Germinal center (tissue), 1 donor: ENCODE measurements around the gene SIRT6.
A peak's percentile ranks its signal among the peaks of the same experiment; 100 is the strongest.
"Not testable (repeated sequence)": the region's sequence is repeated elsewhere in the genome, so short reads cannot be mapped to it uniquely, and the experiment has no call there.

Experiments
- DNase-seq: peaks from one replicate; pipeline ENCODE4 v3.0.0; 2012; ENCODE audit warnings: mixed read lengths, low spot score

The SIRT6 gene

DNA sequence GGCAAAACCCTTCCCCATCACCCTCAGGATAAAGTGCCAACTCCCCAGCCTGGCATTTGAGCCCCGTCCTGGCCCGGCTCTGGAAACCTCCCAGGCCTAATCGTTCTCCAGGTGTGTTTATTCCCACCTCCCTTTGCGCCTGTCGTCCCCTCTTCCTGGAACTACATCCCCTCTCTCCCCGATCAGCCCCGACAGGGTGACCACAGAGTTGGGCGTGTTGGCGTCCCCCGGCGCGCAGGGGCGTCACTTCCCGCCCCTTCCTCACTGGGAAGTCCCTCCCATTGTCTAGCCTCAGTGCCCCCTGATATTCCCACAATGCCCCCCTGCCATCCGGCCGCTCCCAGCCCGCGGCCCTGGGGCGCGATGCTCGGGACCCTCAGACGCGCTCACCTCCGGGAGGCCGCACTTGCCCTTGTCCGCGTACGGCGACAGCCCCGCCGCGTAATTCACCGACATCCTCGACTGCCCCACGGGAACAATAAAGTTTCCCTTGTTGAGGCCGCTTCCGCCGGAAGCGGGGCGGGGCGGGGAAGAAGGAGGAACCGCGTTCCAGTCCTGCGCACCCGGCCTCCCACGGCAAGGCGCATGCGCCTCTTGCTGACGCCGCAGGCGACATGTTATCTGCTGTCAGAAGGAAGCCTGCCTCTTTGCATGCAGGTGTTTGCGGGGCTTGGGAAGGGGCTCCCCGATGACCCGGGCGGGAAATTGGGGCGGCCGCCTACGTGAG lies at the start of gene SIRT6, which contains the start of gene ANKRD24:
Gene SIRT6, minus strand, starts transcription at position 480 of the 727 bp plus-strand sequence. Its CDS starts 24 bp downstream, at position 456.
Gene ANKRD24, plus strand, starts transcription at position 606 of the 727 bp plus-strand sequence. CDS start 3,737 bp downstream, outside the sequence.
- DNase-seq = peak; percentile 100

DNA sequence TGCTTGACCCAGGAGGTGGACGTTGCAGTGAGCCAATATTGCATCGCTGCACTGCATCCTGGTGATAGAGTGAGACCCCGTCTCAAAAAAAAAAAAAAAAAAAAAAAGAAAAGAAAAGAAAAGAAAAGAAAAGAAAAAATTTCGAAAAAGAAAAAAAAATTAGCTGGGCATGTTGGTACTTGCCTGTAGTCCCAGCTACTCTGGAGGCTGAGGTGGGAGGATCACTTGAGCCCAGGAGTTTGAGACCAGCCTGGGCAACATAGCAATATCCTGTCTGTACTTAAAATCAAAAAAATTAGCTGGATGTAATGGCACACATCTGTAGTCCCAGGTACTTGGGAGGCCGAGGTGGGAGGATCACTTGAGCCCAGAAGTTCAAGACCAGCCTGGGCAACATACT lies 49.8 kb upstream of the SIRT6 start:
- not testable (repeated sequence) for DNase-seq

DNA sequence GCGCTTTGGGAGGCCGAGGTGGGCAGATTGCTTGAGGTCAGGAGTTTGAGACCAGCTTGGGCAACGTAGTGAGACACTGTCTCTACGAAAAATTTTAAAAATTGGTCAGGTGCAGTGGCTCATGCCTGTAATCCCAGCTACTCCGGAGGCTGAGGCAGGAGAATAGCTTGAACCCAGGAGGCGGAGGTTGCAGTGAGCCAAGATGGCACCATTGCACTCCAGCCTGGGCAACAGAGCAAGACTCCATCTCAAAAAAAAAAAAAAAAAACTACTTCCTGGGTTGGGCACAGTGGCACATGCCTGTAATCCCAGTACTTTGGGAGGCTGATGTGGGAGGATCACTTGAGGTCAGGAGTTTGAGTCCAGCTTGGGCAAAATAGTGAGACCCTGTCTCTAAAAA lies 49.2 kb upstream of the SIRT6 start:
- DNase-seq = not testable (repeated sequence)

DNA sequence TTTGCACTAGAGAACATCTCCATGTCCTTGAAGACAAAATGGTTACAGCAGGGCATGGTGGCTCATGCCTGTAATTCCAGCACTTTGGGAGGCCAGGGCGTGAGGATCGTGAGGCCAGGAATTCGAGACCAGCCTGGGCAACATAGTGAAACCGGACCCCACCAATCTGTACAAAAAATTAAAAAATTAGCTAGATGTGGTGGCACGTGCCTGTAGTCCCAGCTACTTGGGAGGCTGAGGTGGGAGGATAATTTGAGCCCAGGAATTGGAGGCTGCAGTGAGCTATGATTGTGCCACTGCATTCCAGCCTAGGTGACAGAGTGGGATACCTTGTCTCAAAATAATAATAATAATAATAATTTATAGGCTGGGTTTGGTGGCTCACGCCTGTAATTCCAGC lies 47.9 kb upstream of the SIRT6 start:
- DNase-seq = not testable (repeated sequence)

DNA sequence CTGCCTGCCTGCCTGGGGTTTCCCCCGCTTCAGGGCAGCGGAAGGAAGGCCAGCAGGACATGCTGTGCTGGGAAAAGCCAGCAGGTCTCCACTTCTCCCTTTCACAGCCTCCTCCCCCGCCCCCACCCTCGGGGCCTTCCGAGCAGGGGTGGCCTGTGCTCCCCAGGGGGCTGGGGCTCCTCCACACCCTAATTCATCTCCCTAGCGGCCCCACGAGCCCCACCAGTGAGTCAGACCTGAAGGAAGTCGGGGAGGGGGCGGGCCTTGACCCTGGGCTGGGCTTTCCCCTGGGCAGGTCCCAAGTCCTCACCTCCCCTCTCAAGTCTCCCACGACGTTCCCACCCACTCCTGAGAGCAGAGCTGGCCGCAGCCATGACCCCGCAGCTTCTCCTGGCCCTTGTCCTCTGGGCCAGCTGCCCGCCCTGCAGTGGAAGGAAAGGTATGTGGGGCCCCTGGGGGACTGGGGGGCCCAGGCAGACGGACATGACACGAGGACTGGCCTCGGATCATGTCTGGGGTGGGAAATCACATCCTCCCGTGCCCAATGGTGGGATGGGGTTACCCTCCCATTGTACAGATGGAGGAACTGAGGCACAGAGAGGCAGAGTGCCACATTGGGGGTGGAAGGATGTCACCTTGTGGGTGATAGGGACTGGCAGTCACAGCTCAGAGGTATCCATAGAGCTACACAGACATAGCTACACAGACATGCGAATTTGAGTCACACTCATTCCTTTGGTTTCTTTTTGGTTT lies 47.0 kb upstream of the SIRT6 start, which contains the start of gene EBI3:
Gene EBI3, plus strand, starts transcription at position 345 of the 753 bp plus-strand sequence. Its CDS starts 28 bp downstream, at position 373.
- DNase-seq = peak; percentile 47

DNA sequence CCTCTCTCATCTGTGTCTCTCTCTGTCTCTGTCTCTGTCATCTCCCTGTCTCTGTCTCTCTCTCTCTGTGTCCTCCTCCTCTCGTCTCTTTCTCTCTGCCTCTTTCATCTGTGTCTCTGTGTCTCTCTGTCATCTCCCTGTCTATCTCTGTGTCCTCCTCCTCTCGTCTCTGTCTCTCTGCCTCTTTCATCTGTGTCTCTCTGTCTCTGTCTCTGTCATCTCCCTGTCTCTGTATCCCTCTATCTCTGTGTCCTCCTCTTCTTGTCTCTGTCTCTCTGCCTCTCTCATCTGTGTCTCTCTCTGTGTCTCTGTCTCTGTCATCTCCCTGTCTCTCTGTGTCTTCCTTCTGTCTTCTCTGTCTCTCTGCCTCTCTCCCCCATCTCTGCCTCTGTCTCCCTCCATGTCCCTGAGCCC lies 46.4 kb upstream of the SIRT6 start:
- DNase-seq = no peak

DNA sequence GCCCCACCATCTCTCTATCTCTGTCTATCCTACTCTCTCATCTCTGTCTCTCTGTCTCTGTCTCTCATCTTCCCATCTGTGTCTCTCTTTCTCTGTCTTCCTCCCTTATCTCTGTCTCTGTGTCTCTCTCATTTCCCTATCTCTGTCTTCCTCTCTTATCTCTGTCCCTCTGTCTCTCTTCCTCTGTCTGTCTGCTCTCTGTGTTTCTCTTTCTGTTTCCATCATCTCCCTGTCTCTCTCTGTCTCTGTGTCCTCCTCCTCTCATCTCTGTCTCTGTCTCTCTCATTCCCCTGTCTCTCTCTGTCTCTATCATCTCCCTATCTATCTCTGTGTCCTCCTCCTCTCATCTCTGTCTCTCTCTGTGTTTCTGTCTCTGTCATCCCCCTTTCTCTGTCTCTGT lies 45.4 kb upstream of the SIRT6 start:
- no peak for DNase-seq

DNA sequence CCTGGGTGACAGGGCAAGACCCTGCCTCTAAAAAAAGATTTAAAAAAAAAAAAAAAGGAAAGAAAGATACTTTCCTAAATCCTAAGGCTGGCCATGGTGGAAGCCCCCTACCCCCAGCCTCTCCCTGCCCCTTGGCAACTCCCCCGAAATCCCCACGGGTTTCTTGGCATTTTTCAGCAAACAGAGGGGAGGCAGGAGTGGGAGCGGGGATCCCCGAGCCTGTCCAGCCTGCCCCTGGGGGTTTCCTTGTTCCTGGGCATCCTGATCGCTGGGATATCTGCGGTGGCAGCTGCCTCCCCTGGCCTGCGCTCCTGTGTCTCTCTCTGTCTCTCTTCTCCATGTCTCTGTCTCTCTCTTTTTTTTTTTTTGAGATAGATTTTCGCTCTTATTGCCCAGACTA lies 43.5 kb upstream of the SIRT6 start:
- DNase-seq = no peak

DNA sequence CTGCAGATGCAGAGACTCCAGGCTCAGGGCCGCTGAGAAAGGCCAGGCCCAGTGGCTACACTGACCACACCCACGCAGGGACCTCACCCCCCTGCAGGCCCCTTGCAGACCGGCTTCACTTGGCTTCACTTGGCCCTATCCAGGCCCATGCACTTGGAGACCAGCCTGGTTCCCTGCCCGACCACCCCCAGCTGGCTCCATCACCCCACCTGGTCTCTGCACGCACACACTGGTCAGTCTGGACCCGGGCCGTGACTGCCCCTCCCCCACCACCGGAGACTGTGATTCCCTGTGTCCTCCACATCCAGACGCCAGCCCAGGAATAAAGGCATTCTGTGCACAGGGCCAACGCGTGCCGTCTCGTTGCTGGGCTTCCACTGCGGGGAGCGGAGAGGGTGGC lies 42.1 kb upstream of the SIRT6 start:
- no peak for DNase-seq

DNA sequence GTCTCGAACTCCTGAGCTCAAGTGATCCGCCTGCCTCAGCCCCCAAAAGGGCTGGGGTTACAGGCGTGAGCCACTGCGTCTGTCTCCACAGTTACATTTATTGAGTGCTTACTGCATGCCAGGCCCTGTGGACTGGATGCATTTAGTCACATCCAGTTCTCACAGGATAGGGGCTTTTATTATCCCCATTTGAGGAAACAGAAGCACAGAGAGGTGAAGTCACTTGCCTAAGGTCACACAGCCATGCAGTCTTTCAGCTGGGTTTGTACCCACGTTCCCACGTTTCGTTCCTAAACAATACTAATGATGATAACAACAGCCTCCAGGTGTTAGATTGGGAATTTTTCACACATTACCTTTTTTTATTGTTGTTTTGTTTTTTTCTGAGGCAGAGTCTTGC lies 37.8 kb upstream of the SIRT6 start:
- no peak for DNase-seq

DNA sequence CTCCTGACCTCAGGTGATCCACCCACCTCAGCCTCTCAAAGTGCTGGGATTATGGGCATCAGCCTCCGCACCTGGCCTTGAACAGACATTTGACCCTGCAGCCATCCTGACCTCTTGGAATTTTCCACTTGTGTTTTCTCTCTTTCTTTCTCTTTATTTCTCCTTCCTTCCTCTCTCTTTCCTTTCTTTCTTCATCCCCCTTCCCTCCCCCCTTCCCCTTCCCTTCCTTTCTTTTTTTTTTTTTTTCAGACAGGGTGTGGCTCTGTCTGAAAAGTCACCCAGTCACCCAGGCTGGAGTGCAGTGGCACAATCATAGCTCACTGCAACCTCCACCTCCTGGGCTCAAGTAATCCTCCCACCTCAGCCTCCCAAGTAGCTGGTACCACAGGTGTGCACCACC lies 36.2 kb upstream of the SIRT6 start:
- DNase-seq = not testable (repeated sequence)

DNA sequence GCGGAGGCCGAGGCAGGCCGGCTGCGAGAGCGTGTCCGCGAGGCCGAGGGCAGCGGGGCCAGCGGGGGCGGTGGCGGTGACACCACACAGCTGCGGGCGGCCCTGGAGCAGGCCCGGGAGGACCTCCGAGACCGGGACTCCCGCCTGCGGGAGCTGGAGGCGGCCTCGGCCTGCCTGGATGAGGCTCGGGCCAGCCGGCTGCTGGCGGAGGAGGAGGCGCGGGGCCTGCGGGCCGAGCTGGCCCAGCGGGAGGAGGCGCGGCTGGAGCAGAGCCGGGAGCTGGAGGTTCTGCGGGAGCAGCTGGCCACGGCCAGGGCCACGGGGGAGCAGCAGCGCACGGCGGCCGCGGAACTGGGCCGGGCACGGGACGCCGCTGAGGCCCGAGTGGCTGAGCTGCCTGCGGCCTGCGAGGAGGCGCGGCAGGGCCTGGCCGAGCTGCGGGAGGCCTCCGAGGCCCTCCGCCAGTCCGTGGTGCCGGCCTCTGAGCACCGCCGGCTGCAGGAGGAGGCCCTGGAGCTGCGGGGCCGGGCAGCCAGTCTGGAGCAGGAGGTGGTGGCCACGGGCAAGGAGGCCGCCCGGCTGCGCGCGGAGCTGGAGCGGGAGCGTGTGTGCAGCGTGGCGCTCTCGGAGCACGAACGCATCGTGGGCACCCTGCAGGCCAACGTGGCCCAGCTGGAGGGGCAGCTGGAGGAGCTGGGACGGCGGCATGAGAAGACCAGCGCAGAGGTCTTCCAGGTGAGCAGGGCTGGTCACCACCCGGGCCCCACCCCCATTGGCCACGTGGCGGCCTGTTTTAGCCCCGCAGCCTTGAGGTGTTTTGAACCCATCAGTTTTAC lies 35.3 kb upstream of the SIRT6 start:
- no peak for DNase-seq

DNA sequence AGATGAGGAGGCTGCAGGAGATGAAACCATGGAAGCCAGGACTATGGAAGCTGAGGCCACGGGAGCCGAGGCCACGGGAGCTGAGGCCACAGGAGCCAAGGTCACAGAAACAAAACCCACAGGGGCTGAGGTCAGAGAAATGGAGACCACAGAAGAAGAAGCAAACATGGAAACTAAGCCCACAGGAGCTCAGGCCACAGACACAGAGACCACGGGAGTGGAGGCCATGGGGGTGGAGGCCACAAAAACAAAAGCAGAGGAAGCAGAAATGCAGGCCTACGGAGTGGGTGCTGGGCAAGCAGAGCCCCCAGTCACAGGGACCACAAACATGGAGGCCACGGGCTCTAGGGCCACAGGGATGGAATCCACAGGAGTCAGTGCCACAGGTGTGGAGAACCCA lies 34.5 kb upstream of the SIRT6 start:
- no peak for DNase-seq

DNA sequence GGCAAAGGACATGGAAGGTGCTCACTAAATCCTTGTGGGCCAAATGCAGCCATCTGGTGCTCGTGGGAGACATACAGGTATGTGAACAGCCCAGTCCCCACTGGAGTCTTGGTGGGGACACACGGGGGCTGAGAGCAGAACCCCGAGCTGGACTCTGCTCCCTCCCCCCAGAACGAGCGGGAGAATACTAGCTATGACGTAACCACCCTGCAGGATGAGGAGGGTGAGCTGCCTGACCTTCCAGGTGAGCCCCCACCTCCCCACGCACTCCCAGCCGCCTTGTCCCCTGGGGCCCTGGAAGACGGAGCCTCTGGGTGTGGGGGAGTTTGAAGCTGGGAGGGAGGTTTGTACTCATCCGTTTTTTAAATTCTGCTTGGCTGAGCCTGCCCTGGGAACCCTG lies 33.4 kb upstream of the SIRT6 start:
- no peak for DNase-seq

DNA sequence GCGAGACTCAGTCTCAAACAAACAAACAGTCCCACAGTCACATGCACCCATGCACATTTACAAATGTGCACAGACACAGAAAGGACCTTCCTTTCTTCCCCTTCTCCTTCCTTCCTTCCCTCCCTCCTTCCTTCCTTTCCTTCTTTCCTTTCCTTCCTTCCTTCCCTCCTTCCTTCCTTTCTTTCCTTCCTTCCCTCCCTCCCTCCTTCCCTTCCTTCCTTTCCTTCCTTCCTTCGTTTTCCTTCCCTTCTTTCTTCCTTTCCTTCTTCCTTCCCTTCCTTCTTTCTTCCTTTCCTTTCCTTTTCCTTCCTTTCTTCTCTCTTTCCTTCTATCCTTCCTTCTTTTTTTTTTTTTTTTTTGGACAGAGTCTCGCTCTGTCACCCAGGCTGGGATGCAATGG lies 30.8 kb upstream of the SIRT6 start:
- DNase-seq = no peak

DNA sequence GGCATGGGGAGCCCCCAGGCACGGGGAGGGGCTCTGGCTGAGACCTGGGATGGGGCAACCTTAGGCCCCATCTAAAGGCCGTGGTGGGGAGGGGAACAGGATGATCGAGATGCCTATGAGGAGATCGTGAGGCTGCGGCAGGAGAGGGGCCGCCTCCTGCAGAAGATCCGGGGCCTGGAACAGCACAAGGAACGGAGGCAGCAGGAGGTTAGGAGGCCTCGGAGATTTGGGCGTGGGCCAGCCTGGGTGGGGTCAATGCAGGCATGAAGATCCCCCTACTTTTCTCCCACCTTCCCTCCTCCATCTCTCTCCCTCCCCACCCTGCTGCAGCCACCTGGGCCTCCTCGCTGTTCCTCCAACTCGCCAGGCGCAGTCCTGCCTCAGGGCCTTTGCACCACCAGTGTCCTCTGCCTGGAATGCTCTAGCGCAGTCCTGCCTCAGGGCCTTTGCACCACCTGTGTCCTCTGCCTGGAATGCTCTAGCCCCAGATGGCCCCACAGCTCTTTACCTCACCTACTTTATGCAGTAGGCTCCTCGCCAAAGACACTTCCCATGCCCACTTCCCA lies 27.9 kb upstream of the SIRT6 start:
- no peak for DNase-seq

DNA sequence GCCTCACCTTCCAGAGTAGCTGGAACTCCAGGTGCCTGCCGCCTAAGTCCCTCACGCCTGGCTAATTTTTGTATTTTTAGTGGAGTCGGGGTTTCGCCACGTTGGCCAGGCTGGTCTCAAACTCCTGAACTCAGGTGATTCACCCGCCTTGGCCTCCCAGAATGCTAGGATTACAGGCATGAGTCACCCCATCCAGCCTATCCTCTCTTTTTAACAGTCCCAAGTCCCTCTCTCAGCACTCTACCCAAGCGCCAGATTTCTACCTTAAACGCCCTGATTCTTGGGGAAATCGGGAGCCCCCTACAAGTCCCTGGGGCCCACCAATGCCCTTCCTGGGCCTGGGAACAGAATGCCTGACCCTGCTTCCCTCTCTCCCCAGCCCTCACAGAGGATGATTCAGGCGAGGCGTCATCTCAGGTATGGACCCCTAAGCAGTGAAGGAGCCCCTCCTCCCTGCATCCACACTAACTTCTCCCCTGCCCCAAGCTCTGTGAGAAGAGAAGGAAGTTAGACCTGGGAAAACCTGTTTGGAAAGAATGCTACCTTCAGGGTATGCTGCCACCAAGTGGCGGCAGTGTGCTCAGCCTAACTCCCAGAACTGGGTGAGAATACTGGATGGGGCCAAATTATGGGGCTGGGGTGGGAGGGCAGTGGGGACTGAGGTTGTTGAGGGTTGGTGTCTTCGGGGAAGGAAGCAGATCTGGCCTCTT lies 26.2 kb upstream of the SIRT6 start:
- no peak for DNase-seq

DNA sequence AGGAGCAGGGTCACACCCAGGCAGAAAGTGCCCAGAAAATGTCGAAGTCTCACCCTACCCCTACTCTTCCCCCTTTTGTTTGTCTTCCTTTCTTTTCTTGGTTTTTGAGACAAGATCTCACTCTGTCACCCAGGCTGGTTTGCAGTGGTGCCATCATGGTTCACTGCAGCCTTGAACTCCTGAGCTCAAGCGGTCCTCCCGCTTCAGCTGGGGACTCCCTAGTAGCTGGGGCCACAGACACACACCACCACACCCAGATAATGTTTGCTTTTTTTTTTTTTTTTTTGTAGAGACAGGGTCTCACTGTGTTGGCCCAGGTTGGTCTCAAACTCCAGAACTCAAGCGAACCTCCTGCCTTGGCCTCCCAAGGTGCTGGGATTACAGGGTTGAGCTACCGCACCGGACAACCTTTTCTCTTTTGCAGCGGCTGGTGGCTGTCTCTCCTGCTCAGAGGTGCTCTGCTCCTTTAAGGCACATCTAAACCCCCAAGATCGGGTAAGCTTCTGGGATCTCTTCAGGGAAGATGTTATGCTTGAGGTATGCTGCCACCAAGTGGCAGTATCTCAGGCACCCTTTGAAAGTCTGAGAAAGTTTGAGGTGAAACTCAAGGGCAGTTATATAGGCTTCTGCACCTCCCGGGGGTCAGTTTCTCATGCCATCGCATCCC lies 24.6 kb upstream of the SIRT6 start:
- no peak for DNase-seq

DNA sequence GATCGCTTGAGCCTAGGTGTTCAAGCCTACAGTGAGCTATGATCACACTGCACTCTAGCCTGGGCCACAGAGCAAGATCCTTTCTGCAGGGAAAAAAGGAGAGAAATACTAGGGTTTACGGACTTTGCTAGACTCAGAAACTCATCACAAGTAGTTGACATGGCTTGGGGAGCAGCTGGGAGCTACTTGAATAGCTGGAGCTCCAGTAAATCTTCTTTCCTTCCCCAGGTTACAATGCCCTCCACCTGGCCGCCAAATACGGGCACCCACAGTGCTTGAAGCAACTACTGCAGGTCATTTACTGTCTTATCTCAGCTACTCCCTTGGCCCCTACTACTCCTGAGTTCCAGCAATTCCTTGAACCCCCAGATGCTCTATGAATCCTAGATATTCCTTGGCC lies 19.4 kb upstream of the SIRT6 start:
- DNase-seq = no peak

DNA sequence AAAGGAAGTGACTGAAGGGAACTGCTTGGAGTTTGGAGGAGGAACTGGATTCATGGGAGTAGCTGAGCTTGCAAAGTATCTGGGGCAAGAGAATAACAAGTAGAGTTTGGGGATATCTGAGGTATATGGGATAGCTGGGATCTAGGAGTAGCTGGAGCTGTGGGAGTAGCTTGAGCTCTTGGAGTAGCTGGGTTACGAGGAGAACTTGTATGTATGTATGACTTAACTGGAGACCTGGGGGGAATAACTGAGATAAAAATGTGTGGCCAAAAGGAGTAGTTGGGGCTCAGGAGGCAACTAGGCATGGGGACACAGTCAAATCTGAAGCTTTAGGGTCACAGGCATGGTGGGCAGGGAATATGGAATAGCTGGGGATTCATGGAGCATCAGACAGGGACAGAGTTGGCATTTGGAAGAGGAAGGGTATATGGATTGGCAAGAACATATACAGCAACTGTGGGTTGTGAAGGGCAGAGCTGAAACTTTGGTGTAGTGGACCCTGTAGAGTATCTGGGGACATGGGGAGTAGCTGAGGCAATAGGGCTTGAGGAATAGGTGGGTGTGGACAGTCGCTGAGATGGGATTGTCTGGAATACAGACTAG lies 18.7 kb upstream of the SIRT6 start:
- no peak for DNase-seq
